GM18861 (cell line): ENCODE measurements around the gene PDLIM4.

Source experiments
- ATAC-seq: cut with Tn5 transposase; IDR thresholded peaks from one replicate; pipeline ENCODE4 v1.9.1; 2021; ENCODE audit not compliant: unreplicated experiment

Gene PDLIM4

DNA sequence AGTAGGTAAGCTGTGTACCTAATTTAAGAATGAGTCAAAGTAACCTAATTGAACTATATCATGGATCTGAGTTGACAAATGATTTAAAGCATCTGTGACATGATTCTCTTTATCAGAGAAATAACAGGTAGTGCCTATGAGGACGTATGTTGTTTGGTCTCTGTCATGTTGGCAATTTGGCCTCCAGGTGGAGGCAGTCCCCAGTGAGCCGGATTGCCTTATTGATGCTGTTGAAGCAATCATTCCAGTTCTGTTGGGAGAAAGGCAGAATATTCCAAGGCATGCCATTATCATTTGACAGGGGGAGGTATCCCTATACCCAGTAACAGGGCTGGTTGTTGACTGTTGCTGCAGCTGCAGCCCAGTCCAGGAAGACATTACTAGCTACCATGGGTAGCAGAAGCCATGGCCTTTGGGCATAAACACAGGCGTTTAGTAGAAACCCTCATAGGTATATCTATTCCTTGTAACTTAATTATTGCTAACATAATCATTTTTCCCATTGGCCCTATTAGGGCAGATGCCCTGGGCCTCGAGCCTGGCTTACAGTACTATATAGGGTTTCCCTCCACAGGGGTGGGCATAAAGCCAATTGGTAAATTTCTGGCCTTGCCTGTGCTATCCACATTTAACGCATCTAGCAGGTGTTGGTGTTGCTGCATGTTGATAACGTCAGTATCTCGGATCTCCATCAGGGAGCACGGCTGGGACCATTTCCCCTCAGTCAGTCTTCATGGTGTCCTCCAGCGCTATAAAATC lies 24.5 kb downstream of the PDLIM4 start:
- no peak for ATAC-seq

DNA sequence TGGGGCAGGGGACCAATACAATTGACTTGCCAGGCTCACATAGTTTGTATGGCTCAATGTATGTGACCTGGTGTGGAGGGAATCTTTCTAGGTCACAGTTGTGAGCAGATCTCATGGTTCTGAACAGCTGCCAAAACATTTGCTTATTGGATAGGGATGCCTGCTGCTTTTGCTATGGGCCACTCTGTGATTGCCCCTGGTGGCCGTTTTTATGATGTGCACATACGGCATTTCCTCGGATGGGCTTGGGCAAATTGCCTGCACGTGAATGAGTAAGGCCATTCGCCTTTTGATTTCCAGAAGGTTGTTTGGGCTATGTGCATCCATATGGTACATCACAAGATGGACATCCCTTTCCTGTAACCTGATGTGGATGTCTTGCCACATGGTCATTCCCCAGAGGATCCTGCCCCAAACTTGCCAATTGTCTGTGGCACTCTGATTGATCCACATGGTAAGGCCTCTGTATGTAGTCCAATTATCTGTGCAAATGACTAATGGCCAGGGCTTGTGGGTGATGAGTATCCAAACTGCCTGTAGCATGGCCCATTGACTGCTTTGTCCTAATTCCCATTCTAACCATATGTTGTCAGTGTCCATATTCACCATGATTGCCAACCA lies 26.0 kb downstream of the PDLIM4 start:
- ATAC-seq: no peak

DNA sequence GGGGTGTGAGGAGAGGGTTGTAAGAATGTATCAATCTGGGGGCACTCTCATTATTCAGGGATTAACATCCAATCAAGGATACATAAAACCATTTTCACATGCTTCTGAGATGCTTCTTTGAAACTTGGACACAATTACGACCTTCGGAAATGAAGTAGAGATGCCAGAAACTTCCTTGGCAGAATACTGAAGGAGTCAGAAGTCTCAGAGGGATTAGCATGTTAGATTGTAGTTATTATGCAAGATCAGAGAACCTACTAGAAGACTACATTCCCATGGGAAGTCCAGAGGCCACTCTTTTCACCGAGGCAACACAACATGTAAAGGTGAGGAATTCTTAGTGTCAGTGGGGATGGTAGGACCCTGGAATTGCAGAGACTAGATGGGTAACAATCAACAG lies 31.6 kb downstream of the PDLIM4 start:
- ATAC-seq: no peak

DNA sequence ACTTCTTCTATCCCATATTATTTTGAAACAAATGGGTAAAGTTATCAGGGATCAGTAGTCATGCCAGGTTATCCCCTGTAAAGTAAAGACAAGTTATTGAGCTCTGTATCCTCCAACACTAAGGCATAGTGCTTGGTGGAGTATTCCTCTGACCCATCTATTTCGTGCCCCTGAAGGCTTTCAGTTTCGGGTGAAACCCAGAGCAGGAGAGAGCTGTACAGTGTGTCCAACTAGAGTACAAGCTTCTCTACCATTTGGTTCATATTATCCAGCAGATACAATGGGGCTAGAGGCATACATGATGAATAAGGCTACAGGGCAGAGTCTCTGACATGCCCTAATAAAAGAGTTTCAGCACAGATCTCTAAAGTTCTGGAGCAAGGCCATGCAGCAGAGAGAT lies 33.5 kb downstream of the PDLIM4 start:
- no peak for ATAC-seq

DNA sequence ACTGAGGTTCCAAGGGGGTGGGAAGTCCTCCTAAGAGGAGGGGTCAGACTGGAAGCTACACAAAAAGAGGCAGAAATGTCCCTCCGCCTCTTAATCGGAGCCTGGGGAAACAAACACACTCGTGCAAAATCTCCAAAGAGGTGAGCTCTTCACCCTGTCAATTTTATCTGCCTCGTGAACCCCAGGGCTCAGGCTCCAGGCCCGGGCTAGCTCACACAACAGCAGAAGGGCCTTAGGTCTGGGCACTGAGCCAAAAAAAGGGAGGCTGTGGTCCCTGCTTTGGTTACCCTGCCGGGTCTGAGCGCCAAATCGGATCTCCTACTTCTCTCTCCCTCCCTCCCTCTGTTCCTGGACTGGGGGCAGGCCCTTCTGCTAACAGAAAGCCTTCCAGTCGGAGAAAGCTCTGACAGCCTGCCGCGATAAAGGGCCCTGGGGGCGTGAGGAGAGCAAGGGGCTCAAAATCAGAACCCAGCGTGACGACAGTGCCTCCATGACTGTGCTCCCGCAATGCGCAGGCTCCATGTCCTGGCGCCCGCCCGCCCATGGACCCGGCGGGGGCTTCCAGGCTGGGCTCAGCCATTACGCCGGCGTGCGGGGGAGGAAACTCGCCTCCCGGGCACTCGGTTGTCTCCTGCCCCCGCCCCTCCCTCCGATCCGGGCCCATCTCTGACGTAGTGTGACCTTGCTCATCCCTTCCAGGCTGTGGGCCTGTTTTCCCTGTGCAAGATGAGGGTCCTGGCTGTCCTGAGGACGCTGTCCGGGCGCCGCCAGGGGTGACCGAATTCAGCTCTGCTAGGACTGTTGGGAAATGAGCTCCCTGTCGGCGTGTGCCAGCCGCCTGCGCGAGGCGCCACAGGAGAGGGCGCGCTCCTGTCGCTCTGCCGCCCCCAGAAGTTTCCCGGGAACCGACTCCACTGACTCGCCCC lies 35.8 kb downstream of the PDLIM4 start:
- ATAC-seq: peak; percentile 26

DNA sequence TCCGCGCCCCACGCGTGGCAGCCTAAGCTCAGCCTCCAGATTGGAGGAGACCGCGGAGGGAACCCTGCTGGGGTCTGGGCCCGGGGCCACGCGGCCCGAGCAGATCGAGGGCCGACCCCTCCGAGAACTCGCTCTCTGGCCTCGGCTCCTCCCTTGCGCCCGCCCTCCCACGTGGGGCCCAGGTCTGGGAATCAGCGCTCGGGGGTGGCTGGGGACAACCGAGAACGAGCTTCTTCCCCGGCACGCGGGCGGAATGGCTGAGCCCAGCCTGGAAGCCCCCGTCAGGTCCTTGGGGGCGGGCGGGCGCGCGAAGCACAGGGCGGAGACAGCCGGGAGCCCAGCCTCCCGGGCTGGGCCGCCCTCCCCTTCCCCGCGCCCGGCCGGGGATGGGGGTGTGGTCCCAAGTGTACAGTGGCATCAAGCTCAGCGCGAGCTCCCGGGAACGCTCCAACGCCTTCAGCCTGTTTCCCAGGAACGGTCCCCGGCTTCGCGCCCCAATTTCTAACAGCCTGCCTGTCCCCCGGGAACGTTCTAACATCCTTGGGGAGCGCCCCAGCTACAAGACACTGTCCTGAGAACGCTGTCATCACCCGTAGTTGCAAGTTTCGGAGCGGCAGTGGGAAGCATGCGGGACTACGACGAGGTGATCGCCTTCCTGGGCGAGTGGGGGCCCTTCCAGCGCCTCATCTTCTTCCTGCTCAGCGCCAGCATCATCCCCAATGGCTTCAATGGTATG lies 36.7 kb downstream of the PDLIM4 start, which contains the start of gene SLC22A4:
SLC22A4 (plus strand) TSS at position 403 of the 736 bp plus-strand sequence; CDS start at position 626, 223 bp downstream.
- ATAC-seq: peak; percentile 54

DNA sequence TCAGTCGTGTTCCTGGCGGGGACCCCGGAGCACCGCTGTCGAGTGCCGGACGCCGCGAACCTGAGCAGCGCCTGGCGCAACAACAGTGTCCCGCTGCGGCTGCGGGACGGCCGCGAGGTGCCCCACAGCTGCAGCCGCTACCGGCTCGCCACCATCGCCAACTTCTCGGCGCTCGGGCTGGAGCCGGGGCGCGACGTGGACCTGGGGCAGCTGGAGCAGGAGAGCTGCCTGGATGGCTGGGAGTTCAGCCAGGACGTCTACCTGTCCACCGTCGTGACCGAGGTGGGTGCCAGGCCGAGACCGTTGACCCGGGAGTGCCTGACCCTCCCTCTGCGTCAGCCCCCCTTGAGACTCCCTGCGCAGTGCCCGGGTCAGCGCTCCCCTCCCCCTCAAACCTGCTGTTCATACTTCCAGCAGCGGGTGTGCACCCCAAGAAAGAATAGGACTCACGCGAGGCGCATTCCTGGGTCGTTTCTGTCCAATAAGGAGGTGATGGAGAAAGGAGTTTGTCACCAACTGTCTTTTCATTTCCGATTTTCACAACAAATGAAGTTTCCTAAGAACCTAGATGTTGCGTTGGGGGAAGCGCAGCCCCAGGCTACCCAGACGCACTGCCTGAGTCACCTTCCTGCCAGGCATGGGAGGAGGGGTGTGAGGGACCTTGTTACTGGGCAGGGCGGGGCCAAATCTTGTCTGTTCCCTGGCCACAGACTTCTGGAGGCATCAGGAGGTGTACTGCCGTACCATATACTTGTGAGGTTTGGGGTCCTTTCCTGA lies 37.4 kb downstream of the PDLIM4 start:
- peak; percentile 1 for ATAC-seq

DNA sequence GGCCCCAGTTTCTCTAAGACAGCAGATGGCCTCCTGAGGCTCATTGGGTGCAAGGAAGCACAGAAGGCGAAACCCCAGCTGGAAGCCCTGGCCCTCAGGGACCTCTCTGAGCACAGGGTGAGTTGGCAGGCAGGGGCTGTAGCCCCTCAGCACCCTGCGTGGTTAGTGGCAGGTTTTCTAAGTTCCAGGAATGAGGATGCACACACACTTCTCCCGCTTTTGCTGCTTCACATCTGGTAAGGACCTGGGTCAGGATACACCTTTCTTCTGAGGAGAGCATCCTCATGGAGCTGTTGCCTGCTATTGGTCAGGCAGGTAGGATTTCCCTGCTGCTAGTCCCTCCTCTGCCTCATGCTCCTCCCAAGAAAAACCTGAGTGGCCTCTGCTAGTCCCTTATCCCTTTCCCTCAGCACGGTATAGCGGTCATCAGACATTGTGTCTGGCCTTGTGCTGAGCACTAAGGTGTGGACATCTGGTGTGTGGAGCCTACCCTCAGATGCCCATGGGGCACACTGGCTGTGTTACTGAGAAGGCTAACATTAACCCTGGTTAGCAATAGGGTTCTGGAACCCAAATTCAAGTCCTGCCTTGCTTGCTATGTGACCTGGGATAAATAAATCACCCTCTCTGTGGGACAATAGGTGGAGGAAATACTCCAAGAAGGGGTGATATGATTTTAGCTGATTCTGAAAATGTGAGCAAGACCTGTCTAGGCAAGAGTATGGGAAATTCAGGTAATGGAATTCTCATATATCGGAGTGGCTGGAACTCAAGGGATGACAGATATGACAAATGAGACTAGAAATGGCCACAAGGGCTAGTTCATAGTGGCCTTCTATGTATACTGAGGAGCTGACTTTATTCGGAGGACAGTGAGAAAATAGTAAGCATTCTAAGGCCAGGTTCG lies 38.3 kb downstream of the PDLIM4 start:
- ATAC-seq: no peak

DNA sequence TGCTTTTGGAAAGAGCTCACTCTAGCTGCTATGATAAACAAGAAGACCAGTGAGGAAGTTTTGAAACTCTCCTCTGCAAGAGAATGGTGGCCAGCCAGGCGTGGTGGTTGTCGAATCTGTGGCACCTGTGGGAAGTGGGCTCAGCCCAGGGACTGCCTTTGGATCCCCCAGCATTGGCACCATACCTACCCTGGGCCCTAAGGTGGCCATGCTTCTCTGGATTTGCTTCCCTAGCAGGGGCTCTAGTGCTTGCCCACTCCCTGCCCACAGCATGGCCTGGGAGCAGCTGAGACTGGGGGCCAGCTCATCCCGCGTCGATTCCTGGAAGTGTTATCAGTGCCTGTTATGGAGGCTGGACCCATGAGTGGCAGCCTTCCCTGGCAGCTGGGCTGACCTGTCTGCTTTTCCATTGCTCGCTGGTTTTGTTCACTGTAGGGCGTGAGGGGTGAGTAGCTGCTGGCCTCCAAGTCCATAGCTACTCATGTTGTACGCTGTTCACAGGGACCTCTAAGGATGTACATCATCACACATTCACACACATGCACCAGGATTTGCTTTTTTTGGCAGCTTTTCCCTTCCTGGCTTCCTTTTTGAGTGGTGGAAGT lies 39.0 kb downstream of the PDLIM4 start:
- no peak for ATAC-seq

DNA sequence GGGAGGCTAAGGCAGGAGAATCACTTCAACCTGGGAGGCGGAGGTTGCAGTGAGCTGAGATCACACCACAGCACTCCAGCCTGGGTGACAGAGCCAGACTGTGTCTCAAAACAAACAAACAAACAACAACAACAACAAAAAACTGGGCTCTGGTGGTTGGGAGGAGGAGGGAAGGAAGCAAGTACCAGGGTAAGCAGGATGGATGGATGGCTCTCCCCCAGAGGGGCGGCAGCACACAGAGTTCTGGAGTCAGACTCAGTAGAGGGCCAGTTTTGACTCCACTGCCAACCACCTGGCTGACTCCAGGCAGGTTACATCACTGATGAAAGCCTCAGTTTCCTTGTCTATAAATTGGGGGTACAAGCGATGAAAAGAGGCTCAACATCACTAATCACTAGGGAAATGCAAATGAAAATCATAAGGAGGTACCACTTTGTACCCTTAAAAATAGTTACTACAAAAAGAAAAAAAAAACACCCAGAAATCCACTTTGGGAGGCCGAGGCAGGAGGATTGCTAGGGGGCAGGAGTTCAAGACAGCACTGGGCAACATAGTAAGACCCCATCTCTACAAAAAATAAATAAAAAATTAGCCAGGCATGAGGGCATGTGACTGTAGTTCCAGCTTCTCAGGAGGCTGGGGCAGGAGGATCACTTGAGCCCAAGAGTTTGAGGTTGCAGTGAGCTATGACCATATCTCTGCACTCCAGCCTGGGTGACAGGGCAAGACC lies 39.9 kb downstream of the PDLIM4 start:
- ATAC-seq: no peak

DNA sequence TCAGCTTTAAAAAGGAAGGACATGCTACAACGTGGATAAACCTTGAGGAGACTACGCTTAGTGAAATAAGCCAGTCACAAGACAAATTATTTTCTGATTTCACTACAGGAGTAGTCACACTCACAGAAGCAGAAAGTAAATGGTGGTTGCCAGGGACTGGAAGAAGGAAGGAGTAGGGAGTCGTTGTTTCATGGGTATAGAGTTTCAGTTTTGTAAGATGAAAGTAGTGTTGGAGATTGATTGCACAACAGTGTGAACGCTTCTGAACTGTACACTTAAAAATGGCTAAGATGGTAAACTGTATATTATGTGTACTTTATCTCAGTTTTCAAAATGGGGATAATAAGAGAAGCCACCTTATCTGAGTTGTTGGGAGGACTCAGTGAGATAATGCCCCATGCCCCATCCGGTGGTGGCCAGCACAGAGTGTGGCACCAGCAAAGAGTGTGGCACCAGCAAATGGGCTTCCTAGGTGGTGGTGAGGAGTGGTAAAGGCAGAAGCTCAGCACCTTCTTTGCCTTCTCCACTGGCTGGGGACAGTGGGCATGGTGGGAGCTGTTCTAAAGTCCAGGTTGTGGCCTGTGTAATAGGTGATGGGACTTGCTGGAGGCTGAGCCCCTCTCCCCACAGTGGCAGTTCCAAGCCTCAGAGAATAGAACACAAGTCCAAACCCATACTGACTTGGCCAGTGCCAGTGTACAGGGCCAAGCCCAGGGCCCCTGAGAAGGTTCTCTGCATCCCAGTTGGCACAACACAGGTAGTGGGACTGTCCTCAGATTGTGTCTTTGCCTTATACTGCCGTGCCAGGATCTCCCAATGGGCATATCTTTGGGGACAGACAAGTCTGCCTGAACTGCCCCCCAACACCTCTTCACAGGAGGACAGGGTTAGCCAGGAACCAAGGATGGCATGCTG lies 41.1 kb downstream of the PDLIM4 start:
- ATAC-seq: no peak

DNA sequence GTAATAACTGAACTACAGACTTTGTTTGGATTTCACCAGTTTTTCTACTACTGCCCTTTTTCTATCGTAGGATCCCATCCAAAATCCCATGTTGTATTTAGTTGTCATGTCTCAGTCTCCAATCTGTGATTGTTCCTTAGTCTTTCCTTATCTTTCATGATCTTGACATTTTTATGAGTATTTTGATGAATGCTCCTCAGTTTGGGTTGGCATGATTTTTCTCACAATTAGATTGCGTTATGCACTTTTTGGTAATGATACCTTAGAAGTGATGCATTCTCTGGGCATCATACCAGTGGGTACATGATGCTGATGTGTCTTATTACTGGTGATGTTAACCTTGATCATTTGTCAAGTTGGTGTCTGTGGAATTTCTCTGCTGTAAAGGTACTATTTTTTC lies 42.4 kb downstream of the PDLIM4 start:
- ATAC-seq: no peak

DNA sequence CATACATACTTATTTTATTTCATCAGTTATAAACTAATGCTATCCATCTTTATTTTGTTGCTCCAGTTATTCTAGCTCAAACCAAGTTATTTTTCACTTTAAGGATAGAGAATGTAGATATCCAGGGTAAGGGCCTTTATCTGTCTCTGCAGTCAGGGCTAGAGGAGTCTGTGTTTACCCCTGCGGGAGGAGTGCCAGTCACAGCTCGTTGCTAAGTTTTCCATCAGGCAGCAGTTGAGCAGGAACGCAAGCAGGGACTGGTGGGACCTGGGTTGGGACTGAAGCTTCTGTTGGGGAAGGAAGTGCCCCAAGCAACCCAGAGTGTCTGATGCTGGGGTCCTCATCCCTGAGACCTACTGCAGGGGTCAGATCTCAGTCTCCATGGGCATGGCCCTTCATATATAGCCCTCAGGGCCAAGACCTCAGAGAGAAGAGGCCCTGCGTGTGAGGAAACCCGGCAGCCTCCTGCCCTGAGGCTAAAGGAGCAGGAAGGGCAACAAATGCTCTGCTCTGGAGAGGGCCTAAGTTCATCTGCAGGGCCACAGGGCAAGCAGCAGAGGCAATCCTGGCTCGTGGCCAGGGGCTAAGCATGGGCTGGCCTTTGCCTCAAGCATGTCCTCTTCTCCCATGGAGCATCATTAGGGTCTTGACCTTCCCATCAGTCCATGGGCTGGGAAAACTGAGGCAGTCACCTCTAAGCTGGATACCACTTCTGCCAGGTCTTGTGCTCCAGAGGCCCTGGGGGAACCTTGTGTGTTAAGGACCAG lies 43.3 kb downstream of the PDLIM4 start:
- ATAC-seq: no peak

DNA sequence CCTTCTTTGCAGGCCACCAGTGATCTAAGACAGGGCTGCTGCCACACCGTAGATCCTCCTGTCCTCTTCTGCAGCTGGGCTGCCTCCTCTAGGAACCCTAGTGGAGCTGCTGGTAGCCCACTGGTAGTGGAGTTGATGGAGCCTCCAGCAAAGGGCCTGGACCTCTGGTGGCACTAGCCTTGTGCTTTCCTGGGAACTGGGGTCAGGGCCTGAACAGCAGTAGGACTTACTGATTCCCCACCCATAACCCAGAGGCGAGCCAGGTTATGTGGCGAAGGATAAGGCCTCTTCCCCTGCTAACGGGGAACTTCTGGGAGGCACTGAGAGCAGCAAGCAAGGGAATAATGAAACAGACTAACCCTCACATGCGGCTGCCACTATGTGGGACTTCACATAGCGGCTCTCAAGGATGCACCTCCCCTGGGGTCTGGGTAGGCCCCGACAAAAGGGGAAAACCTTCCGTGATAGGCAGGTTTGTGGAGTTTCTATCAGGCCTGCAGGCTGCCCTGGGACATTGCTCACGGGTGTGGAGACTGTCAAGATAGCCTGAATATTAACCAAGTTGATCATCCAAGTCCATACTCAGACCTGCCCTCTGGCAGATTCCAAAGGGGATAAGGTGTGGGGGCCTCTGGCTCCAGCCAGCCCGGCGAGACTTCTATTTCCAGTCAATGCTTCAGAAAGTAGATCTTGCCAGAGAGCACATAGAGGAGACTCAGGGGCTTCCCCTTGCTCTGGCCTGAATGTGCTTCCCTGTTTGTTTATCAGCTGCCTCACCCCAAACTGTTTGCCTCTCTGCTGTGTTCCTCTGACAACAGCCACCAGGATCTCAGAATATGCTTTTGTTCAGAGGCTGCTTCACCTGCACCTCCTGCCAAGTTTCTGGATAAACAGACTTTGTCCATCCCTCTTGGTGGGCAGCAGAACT lies 44.1 kb downstream of the PDLIM4 start:
- no peak for ATAC-seq

DNA sequence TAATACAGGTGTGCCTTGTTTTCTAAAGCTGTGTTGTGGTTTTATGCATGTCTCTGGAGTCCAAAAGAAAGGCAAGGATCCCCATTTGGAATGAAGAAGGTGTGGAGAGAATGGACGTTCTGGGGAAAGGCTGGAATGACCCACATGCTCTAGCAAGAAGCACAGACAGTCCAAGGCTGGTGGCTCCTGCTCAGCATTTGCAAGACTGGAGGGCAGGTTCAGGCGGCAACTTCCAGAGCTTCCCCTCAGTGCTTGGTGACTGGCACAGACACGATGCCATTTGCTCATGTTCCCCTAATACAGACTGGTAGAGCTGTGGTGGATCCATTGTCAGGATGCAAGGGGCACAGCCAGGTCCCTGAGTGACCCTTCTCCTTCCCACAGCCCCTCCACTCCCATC lies 44.9 kb downstream of the PDLIM4 start:
- ATAC-seq: no peak
